Kidney (tissue), 14 donors: ENCODE measurements around the gene FAM180A. TPM values are rescaled to one million over a fixed set of nuclear protein-coding genes. Genes with fewer than 3 reads are reported as not detected.

Experiments used
- DNase-seq, 5 donors: peaks; one replicate each; pipeline ENCODE4 v3.0.0-alpha.2; 2013 to 2020
- FAIRE-seq: peaks from 2 replicates; lab custom pipeline; 2012; peaks lifted over from hg19 to GRCh38; lab: Jason Lieb, UNC
- H3K27ac ChIP-seq, 2 donors: one replicate each; pipeline ENCODE4 v1.7.0; 2013; ENCODE audit warnings: low read depth in 2 of 2, low read length in 2 of 2, inconsistent platforms in 1 of 2
- H3K27me3 ChIP-seq: one replicate; pipeline ENCODE4 v1.7.1; 2013; ENCODE audit warnings: low read length, inconsistent platforms; ENCODE audit not compliant: control insufficient read depth, insufficient read depth
- H3K36me3 ChIP-seq, 3 donors: one replicate each; pipeline versions ENCODE4 v1.7.0 to v1.7.1; 2013; ENCODE audit warnings: low read length in 3 of 3, control low read depth in 1 of 3, inconsistent platforms in 1 of 3; ENCODE audit not compliant: insufficient read depth in 3 of 3, control insufficient read depth in 2 of 3
- H3K4me1 ChIP-seq, 3 donors: one replicate each; pipeline versions ENCODE4 v1.7.0 to v1.7.1; 2013; ENCODE audit warnings: low read length in 3 of 3, inconsistent platforms in 1 of 3, low read depth in 1 of 3; ENCODE audit not compliant: control insufficient read depth in 2 of 3, insufficient read depth in 2 of 3
- H3K4me3 ChIP-seq, 3 donors: one replicate each; pipeline versions ENCODE4 v1.7.0 to v1.8.1; 2013; ENCODE audit warnings: low read length in 3 of 3, control low read depth in 1 of 3, inconsistent platforms in 1 of 3
- H3K9ac ChIP-seq, 3 donors: one replicate each; pipeline versions ENCODE4 v1.7.0 to v1.7.1; 2013; ENCODE audit warnings: low read length in 3 of 3, control low read depth in 1 of 3, inconsistent platforms in 1 of 3
- H3K9me3 ChIP-seq, 3 donors: one replicate each; pipeline versions ENCODE4 v1.7.0 to v1.7.1; 2013; ENCODE audit warnings: low read length in 3 of 3, control low read depth in 1 of 3, inconsistent platforms in 1 of 3; ENCODE audit not compliant: control insufficient read depth in 2 of 3, insufficient read depth in 1 of 3
- intact Hi-C: fragments of 100-400 bp; cut with DNase I; formaldehyde crosslinking; loops from one replicate; pipeline ENCODE4 v1.11.1; 2022
- polyA plus RNA-seq: library from polyadenylated mRNA; stranded (reverse); fragments of 350-450 nt; fragmentation: Illumina TruSeq; extraction: RNeasy Lipid Tissue Mini Kit (QIAGEN cat#74804); gene quantifications from one replicate; pipeline ENCODE4 v1.2.3, GENCODE V29; 2014; ENCODE audit warnings: low read depth, low replicate concordance; ENCODE audit not compliant: insufficient read depth
- total RNA-seq: library from RNA; stranded (reverse); fragmentation: NEBNext Ultra II Directional; extraction: Animal tissue kit (Norgen Biotek cat#: 25700); gene quantifications from one replicate; pipeline ENCODE4 v1.2.1, GENCODE V29; 2021
- TF ChIP-seq, protein P1 (sequence below): IDR thresholded peaks from 3 replicates; pipeline ENCODE4 v1.5.1; 2012; ENCODE audit warnings: mild to moderate bottlenecking, moderate library complexity, borderline replicate concordance; ENCODE audit not compliant: insufficient read depth; ENCODE audit errors: extremely low read depth
- donor health status: control.
- donor health status: control.
- donor health status: control.
- donor health status: control.
- donor health status: control.
- donor health status: DM: yes; HTN: yes; CAD: no.
- donor health status: Normal renal cell carcinoma (clear cell type).

FAM180A gene
- total and polyA plus RNA-seq, 2 donors from 2014 or later, result 1.7 to 2.2 TPM

DNA sequence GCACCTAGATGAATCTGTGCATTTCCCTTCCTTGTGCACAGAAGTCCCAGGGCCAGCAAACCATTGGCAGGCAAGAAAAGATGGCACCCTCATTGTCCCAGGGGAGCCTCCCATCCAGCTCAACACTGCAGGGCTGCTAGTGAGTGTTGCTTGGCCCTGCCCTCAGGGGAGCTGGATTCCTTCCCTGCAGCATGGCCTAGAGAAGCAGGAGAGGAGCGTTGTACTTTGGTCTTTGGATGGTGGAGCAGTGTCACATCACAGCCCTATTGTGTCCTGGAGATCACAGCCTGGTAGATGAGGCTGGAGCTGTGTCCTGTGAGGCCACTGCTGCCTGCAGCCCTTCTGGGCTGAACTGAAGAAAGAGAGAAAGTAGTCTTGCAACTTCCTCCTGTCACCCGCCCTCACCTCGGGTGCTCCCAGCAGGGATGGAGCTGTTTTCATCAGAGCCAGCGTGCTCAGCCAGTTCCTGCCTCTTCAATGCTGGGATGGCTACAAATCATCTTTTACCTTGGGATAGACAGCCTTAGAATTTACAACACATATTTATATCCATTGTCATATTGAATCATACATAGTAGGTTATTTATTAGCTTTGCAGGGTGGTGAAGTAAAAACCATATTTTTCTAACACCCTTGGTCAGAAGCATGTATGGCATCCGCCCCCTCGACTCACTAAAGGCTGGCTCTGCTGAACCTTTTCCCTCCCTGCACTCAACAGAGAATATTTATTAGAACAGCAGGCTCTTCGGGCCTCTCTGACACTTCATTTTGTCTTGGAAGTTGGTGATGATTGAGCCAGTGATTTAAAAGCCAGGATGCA is 43.1 kb upstream of the FAM180A start:
- no peak for DNase-seq
- Histone ChIP-seq H3K36me3 (no peaks in the 10 kb centered on the region), H3K27me3 (no peaks in the 10 kb centered on the region), H3K4me1 (no peaks in the 10 kb centered on the region), H3K27ac (no peak overlapping the region), H3K4me3 (no peak overlapping the region), H3K9ac (no peak overlapping the region), H3K9me3 (no peaks in the 10 kb centered on the region)
- intact Hi-C loops, result no loop called here
- no peak for FAIRE-seq
- TF ChIP-seq, protein P1, sequence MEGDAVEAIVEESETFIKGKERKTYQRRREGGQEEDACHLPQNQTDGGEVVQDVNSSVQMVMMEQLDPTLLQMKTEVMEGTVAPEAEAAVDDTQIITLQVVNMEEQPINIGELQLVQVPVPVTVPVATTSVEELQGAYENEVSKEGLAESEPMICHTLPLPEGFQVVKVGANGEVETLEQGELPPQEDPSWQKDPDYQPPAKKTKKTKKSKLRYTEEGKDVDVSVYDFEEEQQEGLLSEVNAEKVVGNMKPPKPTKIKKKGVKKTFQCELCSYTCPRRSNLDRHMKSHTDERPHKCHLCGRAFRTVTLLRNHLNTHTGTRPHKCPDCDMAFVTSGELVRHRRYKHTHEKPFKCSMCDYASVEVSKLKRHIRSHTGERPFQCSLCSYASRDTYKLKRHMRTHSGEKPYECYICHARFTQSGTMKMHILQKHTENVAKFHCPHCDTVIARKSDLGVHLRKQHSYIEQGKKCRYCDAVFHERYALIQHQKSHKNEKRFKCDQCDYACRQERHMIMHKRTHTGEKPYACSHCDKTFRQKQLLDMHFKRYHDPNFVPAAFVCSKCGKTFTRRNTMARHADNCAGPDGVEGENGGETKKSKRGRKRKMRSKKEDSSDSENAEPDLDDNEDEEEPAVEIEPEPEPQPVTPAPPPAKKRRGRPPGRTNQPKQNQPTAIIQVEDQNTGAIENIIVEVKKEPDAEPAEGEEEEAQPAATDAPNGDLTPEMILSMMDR, result no peak

DNA sequence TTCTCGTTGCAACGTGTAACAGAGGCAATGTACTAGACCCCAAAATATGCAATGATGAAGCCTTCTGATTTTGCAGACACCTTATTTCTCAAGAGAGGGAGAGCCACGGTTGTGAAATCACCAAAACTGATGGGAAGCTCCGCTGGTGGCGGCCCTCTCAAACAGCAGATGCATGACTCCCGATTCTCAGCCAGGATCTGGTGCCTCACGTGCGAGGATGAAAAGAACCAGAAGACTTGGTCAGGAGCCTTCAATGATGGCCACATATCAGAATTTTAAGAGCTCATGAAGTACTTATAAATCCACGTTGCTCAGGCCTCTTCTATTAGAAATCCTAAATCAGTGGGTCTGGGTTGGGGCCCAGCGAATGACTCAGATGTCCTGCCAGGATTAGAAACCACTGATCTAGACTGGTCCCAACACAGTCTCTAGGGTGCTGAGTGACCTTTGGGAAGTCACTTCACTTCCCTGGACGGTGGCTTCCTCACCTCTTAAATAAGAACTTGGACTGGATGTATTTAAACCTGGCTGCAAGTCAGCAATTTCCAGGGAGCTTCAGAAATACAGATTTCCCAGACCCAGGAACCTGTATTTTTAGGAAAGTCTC is 41.9 kb upstream of the FAM180A start:
- intact Hi-C loops, result no loop called here
- H3K27ac ChIP-seq, result no peak overlapping the region
- TF ChIP-seq, protein P1, result no peak
- no peaks in the 10 kb centered on the region for H3K27me3 ChIP-seq
- H3K4me1 ChIP-seq, result no peaks in the 10 kb centered on the region
- no peak for FAIRE-seq
- H3K9ac ChIP-seq, result no peak overlapping the region
- H3K9me3 ChIP-seq, result no peaks in the 10 kb centered on the region
- no peak for DNase-seq
- H3K36me3 ChIP-seq, result no peaks in the 10 kb centered on the region
- no peak overlapping the region for H3K4me3 ChIP-seq

DNA sequence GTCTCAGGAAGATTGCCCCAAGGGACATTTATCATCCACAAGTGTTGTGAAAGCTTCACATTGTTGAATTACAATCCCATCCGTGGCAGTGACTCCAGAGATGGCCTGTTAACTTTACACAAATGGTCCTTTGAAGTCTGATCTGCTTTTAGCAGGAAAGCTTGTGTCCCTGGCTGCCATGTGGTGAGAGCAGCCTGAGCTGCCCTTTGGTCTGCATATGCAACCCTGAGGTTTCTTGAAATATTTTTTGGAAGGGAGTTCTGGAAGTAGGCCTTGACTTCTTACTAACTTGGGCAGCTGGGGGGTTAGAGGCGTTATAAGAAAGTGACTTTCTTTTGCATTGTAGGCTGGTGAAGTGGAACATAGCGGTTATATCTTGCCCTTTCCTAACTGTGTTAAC is 41.3 kb upstream of the FAM180A start:
- H3K4me3 ChIP-seq, result no peak overlapping the region
- intact Hi-C loops, result no loop called here
- no peak overlapping the region for H3K27ac ChIP-seq
- H3K4me1 ChIP-seq, result no peaks in the 10 kb centered on the region
- no peaks in the 10 kb centered on the region for H3K9me3 ChIP-seq
- TF ChIP-seq, protein P1, result no peak
- no peak overlapping the region for H3K9ac ChIP-seq
- DNase-seq (no peak), FAIRE-seq (no peak)
- no peaks in the 10 kb centered on the region for H3K36me3 ChIP-seq
- H3K27me3 ChIP-seq, result no peaks in the 10 kb centered on the region
